Activated CD4-positive, alpha-beta T cell treated with anti-CD3 and anti-CD28 coated beads, Interleukin-2, amount 10 ng/mL, durations not matched to agents 24 days and 14 days (primary cell): ENCODE measurements around the gene GRAMD2B. TPM values are rescaled to one million over a fixed set of nuclear protein-coding genes. Genes with fewer than 3 reads are reported as not detected.
"Not testable (repeated sequence)": the region's sequence is repeated elsewhere in the genome, so short reads cannot be mapped to it uniquely, and the experiment has no call there.

Experiments
- DNase-seq: peaks from one replicate; pipeline ENCODE4 v3.0.0; 2022
- H3K27ac Mint-ChIP-seq: one replicate; pipeline ENCODE4 v1.8.0; 2022; ENCODE audit warnings: mild to moderate bottlenecking, mixed read lengths
- H3K27me3 Mint-ChIP-seq: one replicate; pipeline ENCODE4 v1.8.0; 2022; ENCODE audit warnings: mixed read lengths
- H3K36me3 Mint-ChIP-seq: one replicate; pipeline ENCODE4 v1.8.0; 2022; ENCODE audit warnings: low read depth, mild to moderate bottlenecking, mixed read lengths
- H3K4me1 Mint-ChIP-seq: one replicate; pipeline ENCODE4 v1.8.0; 2021; ENCODE audit warnings: mixed read lengths
- H3K4me3 Mint-ChIP-seq: one replicate; pipeline ENCODE4 v1.8.0; 2022; ENCODE audit warnings: mild to moderate bottlenecking, moderate library complexity, mixed read lengths
- H3K9me3 Mint-ChIP-seq: one replicate; pipeline ENCODE4 v1.8.0; 2021; ENCODE audit warnings: mixed read lengths
- intact Hi-C: fragments of 100-400 bp; cut with micrococcal nuclease; formaldehyde crosslinking; loops from one replicate; pipeline ENCODE4 v1.15.1; 2023
- total RNA-seq: library from RNA; stranded (reverse); gene quantifications from 2 replicates; pipeline ENCODE4 v1.2.3, GENCODE V29; 2022

The GRAMD2B gene
- total RNA-seq, 1 donor from 2014 or later = 10.8 TPM

DNA sequence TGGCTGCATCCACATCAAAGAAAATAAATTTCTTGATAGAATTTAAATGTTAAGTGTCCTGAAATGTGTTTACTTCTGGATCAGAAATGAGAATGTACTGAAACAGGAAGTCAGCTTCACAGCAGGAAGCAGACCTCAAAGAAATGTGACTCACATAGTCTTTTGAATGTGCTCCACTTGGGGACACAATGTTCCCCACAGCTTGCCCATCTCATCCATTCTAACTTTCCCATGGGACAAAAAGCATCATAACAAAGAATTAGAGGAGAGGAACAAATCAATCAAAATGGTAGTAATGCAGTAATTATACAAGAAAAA lies 85.7 kb downstream of the GRAMD2B start:
- Mint-ChIP-seq H3K27me3 (no peaks in the 10 kb centered on the region), H3K4me3 (peak overlapping the region; percentile 13), H3K36me3 (no peaks in the 10 kb centered on the region), H3K27ac (peak overlapping the region; percentile 50), H3K9me3 (peaks cover 3% of the 10 kb centered on the region), H3K4me1 (peaks cover 9% of the 10 kb centered on the region)
- peak; percentile 63 for DNase-seq
- intact Hi-C loops = no loop called here

DNA sequence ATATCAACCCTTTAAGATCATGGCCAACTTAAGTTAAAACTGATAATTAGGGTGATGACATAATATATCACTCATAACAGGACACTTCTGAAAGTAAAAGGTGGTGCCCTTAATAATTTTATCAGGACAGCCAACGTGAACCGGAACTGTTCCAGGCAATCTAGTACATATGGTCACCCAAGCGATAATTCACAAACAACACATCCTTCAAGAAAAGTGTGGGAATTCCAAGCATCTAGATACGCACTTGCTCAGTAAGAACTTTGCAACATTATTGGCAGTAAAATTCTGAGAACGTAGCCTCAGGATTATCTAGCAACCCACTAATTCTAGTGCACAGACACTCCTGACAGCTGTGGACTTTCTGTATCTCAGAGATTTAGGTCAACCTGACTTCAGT lies 86.1 kb downstream of the GRAMD2B start:
- intact Hi-C loops = no loop called here
- DNase-seq = no peak
- Mint-ChIP-seq H3K27ac (no peak overlapping the region), H3K36me3 (no peaks in the 10 kb centered on the region), H3K9me3 (peaks cover 3% of the 10 kb centered on the region), H3K4me3 (no peak overlapping the region), H3K27me3 (no peaks in the 10 kb centered on the region), H3K4me1 (peaks cover 10% of the 10 kb centered on the region)

DNA sequence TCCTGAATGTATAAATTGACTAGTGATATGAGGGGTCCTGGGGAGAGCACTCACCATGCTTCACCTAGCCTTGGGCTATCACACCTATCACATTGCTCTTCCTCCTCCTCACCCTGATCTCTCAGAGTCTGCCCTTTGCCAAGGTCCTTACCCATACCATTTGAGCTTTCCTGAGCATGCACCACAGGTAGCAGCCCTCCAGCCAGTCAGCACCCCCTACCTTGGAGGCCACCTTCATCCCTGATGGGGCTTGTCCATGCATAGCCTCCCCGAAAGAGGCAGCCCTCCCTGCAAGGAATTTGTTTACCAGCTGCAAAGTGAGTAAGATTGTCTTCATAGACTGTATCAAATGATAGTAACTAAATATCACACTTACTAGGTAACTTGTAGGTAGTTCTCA lies 88.8 kb downstream of the GRAMD2B start:
- H3K9me3 Mint-ChIP-seq = peaks cover 3% of the 10 kb centered on the region
- peaks cover 3% of the 10 kb centered on the region for H3K27me3 Mint-ChIP-seq
- DNase-seq = no peak
- peaks cover 12% of the 10 kb centered on the region for H3K4me1 Mint-ChIP-seq
- no peak overlapping the region for H3K27ac Mint-ChIP-seq
- intact Hi-C loops = no loop called here
- no peak overlapping the region for H3K4me3 Mint-ChIP-seq
- H3K36me3 Mint-ChIP-seq = no peaks in the 10 kb centered on the region

DNA sequence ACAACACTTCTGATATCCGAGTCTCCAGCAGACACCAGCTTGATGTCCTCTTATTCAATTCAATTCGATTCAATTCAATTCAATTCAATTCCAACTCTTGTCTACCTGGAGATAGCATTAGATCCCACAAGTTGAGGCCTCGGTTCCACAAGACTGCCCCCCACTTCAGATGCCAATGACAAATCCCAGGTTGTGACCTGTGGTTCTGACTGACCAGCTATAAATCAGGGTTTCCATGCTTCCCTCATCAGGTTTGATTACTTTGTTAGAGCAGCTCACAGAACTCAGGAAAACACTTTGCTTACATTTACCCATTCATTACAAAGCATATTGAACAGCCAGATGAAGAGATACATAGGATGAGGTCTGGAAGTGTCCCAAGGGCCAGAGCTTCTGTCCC lies 89.2 kb downstream of the GRAMD2B start:
- H3K4me3 Mint-ChIP-seq = no peak overlapping the region
- intact Hi-C loops = no loop called here
- H3K36me3 Mint-ChIP-seq = no peaks in the 10 kb centered on the region

DNA sequence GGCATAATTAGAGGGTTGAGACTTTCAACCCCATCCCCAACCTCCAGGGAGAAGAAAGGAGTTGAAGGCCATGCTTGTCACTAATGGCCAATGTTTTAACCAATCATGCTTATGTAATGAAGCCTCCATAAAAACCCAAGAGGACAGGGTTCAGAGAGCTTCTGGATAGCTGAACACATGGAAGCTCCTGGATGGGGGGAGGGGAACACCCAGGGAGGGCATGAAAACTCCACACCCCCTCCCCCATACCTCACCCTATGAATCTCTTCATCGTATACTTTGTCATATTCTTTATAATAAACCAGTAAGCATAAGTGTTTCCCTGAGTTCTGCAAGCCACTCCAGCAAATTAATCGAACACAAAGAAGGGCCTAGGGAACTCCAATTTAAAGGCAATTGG lies 90.1 kb downstream of the GRAMD2B start:
- intact Hi-C loops = no loop called here
- no peak overlapping the region for H3K4me3 Mint-ChIP-seq

More for the DNA sequence above, 89.2 kb downstream of the GRAMD2B start:
- H3K4me1 Mint-ChIP-seq = peaks cover 12% of the 10 kb centered on the region
- peaks cover 3% of the 10 kb centered on the region for H3K27me3 Mint-ChIP-seq
- no peak for DNase-seq
- peaks cover 3% of the 10 kb centered on the region for H3K9me3 Mint-ChIP-seq
- no peak overlapping the region for H3K27ac Mint-ChIP-seq

DNA sequence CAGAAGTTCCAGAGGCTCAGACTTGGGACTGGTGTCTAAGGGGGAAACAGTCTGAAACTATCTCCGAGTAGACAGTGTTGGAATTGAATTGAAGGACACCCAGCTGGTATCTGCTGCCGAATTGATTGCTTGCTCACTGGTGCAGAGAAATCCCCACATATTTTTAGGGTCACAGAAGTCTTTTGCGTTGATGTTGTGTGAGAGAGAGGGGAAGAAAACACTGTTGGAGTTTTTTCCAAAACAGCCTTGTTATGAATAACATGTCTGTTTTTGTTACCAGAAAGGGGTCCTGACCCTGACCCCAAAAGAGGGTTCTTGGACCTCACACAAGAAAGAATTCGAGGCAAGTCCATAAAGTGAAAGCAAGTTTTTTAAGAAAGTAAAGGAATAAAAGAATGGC lies 90.5 kb downstream of the GRAMD2B start:
- peaks cover 4% of the 10 kb centered on the region for H3K27me3 Mint-ChIP-seq
- no peak overlapping the region for H3K4me3 Mint-ChIP-seq
- intact Hi-C loops = no loop called here
- H3K36me3 Mint-ChIP-seq = no peaks in the 10 kb centered on the region
- H3K4me1 Mint-ChIP-seq = peaks cover 9% of the 10 kb centered on the region
- no peak overlapping the region for H3K27ac Mint-ChIP-seq
- no peak for DNase-seq
- H3K9me3 Mint-ChIP-seq = peaks cover 3% of the 10 kb centered on the region

More for the DNA sequence above, 90.1 kb downstream of the GRAMD2B start:
- peaks cover 3% of the 10 kb centered on the region for H3K27me3 Mint-ChIP-seq
- H3K27ac Mint-ChIP-seq = no peak overlapping the region
- H3K4me1 Mint-ChIP-seq = peaks cover 12% of the 10 kb centered on the region
- peaks cover 3% of the 10 kb centered on the region for H3K9me3 Mint-ChIP-seq
- H3K36me3 Mint-ChIP-seq = no peaks in the 10 kb centered on the region
- no peak for DNase-seq

DNA sequence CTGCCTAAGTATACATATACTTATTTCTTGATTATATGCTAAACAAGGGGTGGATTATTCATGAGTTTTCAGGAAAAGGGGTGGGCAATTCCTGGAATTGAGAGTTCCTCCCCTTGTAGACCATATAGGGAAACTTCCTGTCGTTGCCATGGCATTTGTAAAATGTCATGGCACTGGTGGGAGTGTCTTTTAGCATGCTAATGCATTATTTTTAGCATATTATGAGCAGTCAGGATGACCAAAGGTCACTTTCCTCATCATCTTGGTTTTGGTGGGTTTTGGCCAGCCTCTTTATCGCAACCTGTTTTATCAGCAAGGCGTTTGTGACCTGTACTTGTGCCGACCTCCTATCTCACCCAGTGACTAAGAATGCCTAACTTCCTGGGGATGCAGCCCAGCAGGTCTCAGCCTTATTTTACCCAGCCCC lies 90.9 kb downstream of the GRAMD2B start:
- Mint-ChIP-seq H3K27ac (no peak overlapping the region), H3K36me3 (no peaks in the 10 kb centered on the region), H3K27me3 (peaks cover 4% of the 10 kb centered on the region), H3K4me1 (peaks cover 5% of the 10 kb centered on the region), H3K4me3 (no peak overlapping the region), H3K9me3 (peaks cover 3% of the 10 kb centered on the region)
- intact Hi-C loops = no loop called here
- DNase-seq = no peak

DNA sequence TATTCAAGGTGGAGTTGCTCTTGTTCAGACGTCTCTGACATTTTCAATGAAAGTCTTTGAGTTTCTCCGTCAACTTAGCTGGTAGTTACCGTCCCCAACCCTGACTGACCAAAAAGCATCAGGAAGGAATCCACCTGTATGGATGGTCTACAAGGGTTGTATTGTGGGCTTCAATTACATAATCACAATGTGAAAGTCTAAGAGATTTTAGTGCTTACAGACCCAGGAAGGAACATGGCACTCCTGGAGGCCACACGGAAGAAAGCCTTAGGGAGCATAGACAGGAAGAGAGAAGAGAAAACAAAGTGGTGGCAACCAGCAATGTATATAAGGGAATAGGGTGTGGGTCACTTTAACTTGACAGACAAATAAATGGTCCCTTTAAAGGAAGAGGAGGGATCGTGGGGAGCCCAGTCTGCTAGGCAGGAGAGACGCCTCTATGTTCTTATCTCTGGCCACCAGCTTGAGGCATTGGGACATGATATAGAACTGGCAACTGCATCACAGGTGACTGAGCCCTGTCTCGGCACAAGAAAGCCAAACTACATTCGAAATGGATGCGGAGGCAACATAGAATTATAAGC lies 91.4 kb downstream of the GRAMD2B start:
- H3K36me3 Mint-ChIP-seq = no peaks in the 10 kb centered on the region
- no peak for DNase-seq
- H3K27ac Mint-ChIP-seq = no peak overlapping the region
- H3K27me3 Mint-ChIP-seq = peaks cover 4% of the 10 kb centered on the region
- no peak overlapping the region for H3K4me3 Mint-ChIP-seq
- H3K9me3 Mint-ChIP-seq = peaks cover 3% of the 10 kb centered on the region
- H3K4me1 Mint-ChIP-seq = peaks cover 5% of the 10 kb centered on the region
- intact Hi-C loops = no loop called here

DNA sequence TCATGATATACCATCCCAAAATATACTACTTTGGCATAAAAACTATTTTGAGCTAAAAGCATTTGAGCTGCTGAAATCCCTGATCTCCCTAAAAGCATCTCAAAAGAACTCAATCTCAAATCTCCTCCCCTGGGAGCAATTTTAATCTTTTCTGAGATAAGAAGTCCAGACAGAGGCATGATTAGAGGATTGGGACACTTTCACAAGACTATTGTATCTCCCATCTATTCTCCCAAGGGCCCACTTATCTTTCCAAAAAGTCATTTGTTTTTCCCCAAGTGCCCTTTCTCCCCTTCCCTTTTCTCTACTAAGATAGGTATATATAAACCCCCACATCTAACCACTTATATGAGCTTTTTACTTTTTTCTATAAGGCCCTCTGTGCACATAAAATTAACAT lies 92.1 kb downstream of the GRAMD2B start:
- DNase-seq = no peak
- Mint-ChIP-seq H3K36me3 (no peaks in the 10 kb centered on the region), H3K4me3 (no peak overlapping the region), H3K27me3 (peaks cover 4% of the 10 kb centered on the region), H3K27ac (no peak overlapping the region), H3K9me3 (peaks cover 3% of the 10 kb centered on the region), H3K4me1 (peaks cover 5% of the 10 kb centered on the region)
- intact Hi-C loops = no loop called here

DNA sequence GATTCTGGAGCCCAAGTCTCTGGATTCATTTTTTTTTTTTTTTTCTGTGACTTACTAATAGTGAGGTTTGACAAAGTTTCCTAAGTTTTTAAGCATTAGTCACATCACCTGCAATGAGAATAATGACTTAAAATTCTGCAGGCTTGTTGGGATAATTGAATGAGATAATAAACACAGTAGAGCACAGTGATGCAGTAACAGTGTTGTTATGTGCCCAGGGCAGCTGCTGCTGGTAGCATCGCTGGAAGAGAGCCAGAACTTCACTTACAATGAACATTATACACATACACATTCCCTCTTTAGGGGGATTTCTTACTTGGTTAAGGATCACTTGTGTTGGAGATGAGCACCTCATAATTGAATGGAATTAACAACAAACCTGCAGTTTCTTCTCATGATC lies 92.9 kb downstream of the GRAMD2B start:
- Mint-ChIP-seq H3K9me3 (peaks cover 3% of the 10 kb centered on the region), H3K4me3 (no peak overlapping the region), H3K4me1 (peaks cover 3% of the 10 kb centered on the region), H3K36me3 (no peaks in the 10 kb centered on the region), H3K27me3 (peaks cover 4% of the 10 kb centered on the region), H3K27ac (no peak overlapping the region)
- no peak for DNase-seq
- intact Hi-C loops = no loop called here

DNA sequence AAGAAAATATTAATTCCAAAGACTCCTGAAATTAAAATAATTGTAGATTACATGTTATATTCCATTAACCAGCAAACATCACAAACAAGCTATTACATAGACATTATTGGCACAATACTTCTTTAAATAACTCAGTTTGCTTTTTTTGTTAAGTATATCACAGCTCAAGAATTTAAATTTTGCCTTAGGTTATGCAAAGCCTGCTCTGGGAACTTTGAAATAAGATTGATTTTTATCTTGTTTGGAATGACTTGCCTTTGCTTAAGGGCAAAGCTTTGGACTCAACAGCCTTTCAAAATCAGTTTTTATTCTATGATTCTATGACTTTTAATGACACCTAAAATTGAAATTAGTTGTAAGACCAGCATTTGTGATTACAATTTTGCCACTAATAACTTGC lies 93.6 kb downstream of the GRAMD2B start:
- Mint-ChIP-seq H3K4me3 (no peak overlapping the region), H3K27me3 (peaks cover 4% of the 10 kb centered on the region), H3K9me3 (peaks cover 3% of the 10 kb centered on the region), H3K36me3 (no peaks in the 10 kb centered on the region), H3K4me1 (peaks cover 3% of the 10 kb centered on the region), H3K27ac (no peak overlapping the region)
- intact Hi-C loops = no loop called here
- DNase-seq = no peak

DNA sequence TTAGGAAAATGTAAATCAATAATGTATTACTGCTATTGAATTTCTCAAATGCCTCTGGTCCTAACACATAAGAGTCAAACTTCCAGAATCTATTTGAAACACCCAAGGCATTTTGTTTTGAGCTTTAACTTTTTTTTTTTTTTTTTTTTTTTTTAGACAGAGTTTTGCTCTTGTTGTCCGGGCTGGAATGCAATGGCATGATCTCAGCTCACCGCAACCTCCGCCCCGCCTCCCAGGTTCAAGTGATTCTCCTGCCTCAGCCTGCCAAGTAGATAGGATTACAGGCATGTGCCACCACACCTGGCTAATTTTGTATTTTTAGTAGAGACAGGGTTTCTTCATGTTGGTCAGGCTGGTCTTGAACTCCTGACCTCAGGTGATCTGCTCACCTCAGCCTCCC lies 96.0 kb downstream of the GRAMD2B start:
- H3K4me1 Mint-ChIP-seq, H3K27ac Mint-ChIP-seq, intact Hi-C loops, H3K9me3 Mint-ChIP-seq, H3K36me3 Mint-ChIP-seq, H3K27me3 Mint-ChIP-seq, DNase-seq, H3K4me3 Mint-ChIP-seq: not testable (repeated sequence)

DNA sequence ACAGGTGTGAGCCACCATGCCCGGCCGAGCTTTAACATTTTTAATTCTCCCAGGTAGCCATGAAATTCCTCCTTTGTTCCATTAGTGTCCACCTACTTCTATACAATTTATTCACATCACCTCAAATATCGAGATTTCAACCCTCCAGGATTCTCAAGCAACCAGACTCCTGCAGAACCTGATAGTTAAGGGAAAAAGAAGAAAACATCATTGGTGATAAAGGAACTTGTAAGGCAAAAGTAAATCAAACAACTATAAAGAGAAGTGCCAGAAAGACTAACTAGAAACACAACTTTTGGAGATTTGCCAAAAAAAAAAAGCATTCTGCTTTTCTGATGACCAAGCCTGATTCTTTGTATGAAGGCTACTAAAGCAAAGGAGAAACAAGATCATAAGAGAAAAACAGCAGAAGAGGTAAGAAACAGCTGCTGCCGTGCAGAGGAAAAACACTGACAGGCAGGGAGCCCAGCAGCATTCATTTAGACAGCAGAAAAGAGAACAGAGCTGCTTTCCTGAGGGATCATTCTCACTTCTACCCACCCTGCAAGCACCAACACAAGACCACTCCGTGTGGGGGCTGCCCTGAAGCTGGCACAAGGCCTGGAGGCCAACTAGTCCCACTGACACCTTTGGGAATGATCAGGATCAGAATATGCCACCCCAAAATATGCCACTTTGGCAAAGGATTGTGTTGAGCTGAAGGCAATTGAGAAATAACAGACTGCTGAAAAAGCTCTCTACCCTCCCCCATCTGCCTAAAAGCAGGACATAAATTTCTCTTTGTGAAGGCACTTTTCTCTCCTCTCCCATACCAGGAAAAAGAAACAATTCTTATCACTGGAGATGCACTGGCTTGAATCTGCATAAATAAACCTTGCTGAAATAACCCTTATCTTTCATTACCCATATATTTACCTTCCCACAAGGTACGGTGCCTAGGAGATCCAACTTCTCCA lies 96.7 kb downstream of the GRAMD2B start:
- Mint-ChIP-seq H3K4me3 (no peak overlapping the region), H3K9me3 (no peaks in the 10 kb centered on the region), H3K27me3 (peaks cover 5% of the 10 kb centered on the region), H3K4me1 (no peaks in the 10 kb centered on the region), H3K27ac (no peak overlapping the region), H3K36me3 (no peaks in the 10 kb centered on the region)
- no peak for DNase-seq
- intact Hi-C loops = no loop called here

DNA sequence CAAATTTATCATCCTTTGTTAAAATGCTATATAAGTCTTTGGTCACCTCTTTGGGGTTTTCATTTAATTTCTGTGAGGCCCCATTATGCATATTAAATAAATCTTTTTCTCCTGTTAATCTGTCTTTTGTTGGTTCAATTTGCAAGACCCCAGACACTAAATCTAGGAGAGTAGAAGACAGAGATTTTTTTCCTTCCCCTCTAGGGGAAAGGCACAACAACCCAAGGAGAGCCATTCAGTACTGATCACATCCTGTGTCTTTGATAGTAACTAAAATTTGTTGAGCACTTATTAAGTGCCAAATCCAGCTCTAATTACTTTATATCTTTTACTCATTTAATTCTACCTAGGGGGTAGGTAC lies 97.4 kb downstream of the GRAMD2B start:
- DNase-seq = no peak
- peaks cover 4% of the 10 kb centered on the region for H3K27me3 Mint-ChIP-seq
- no peaks in the 10 kb centered on the region for H3K4me1 Mint-ChIP-seq
- intact Hi-C loops = no loop called here
- H3K27ac Mint-ChIP-seq = no peak overlapping the region
- no peak overlapping the region for H3K4me3 Mint-ChIP-seq
- H3K9me3 Mint-ChIP-seq = no peaks in the 10 kb centered on the region
- no peaks in the 10 kb centered on the region for H3K36me3 Mint-ChIP-seq
